Lower lobe of right lung (tissue), 2 donors: ENCODE data around the gene FADS3. TPM values are rescaled to one million over a fixed set of nuclear protein-coding genes. Genes with fewer than 3 reads are reported as not detected.

Experiments used
- ATAC-seq, 2 donors: fragments of 200-7000 bp; cut with Tn5 transposase; one replicate each; pipeline ENCODE4 v1.9.1; 2020 to 2022; ENCODE audit warnings: mild to moderate bottlenecking in 2 of 2, moderate library complexity in 2 of 2
- DNase-seq: peaks from one replicate; pipeline ENCODE4 v3.0.0-alpha.2; 2020
- H3K27ac ChIP-seq: fragments of 200-600 bp; one replicate; pipeline ENCODE4 v1.8.0; 2022
- H3K27me3 ChIP-seq: fragments of 200-600 bp; one replicate; pipeline ENCODE4 v1.8.0; 2022; ENCODE audit warnings: low read depth
- H3K36me3 ChIP-seq: fragments of 200-600 bp; one replicate; pipeline ENCODE4 v1.8.0; 2022; ENCODE audit warnings: mild to moderate bottlenecking
- H3K4me1 ChIP-seq: fragments of 200-600 bp; one replicate; pipeline ENCODE4 v1.8.0; 2022
- H3K4me3 ChIP-seq: fragments of 200-600 bp; one replicate; pipeline ENCODE4 v1.8.0; 2022; ENCODE audit warnings: mild to moderate bottlenecking
- H3K9me3 ChIP-seq: fragments of 200-600 bp; one replicate; pipeline ENCODE4 v1.8.0; 2022
- intact Hi-C: fragments of 100-400 bp; cut with DNase I; formaldehyde crosslinking; loops from one replicate; pipeline ENCODE4 v1.11.0; 2022
- total RNA-seq: library from RNA; stranded (reverse); fragmentation: NEBNext Ultra II Directional; extraction: Animal tissue kit (Norgen Biotek cat#: 25700); gene quantifications from one replicate; pipeline ENCODE4 v1.2.1, GENCODE V29; 2021
- TF ChIP-seq, protein P1 (sequence below): fragments of 200-600 bp; IDR thresholded peaks from one replicate; pipeline ENCODE4 v1.8.0; 2022; ENCODE audit warnings: antibody characterized with exemption, mild to moderate bottlenecking
- donor health status: DM: no; HTN: yes; CAD: no; lungs with severe emphysema.

Gene FADS3
- total RNA-seq, 1 donor from 2014 or later = 50.1 TPM

DNA sequence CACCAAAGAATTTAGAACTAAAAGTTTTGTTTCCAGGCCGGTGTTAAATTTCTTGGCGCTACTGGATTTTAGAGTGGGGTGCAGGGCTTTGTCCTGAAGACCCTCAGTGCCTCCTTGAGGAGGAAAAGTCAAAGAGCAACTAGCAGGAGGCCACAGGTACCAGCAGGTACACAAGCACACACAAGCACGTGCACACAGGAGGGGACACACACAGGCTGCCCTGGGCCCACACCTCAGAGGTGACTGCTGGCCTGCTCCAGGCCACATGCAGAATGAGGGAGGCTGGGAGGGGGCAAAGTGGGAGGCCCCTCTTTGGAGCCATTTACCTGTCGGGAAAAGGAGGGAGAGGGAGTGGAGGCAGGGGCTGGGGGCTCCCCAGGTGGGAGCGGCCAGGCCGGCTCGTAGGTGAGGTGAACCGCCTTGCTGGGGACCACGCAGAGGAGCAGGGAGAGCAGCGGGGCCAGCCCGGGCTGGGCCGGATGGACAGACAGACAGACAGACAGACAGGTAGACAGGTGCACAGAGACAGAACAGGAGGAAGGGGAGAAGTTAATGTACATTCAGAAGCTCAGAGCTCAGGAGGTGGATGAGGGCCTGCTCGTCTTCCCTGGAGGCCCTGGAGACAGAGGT is 13.8 kb upstream of the FADS3 start:
- TF ChIP-seq, protein P1, sequence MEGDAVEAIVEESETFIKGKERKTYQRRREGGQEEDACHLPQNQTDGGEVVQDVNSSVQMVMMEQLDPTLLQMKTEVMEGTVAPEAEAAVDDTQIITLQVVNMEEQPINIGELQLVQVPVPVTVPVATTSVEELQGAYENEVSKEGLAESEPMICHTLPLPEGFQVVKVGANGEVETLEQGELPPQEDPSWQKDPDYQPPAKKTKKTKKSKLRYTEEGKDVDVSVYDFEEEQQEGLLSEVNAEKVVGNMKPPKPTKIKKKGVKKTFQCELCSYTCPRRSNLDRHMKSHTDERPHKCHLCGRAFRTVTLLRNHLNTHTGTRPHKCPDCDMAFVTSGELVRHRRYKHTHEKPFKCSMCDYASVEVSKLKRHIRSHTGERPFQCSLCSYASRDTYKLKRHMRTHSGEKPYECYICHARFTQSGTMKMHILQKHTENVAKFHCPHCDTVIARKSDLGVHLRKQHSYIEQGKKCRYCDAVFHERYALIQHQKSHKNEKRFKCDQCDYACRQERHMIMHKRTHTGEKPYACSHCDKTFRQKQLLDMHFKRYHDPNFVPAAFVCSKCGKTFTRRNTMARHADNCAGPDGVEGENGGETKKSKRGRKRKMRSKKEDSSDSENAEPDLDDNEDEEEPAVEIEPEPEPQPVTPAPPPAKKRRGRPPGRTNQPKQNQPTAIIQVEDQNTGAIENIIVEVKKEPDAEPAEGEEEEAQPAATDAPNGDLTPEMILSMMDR = no peak
- DNase-seq (no peak), ATAC-seq (no peak)
- peaks cover 11% of the 10 kb centered on the region for H3K4me1 ChIP-seq
- no peak overlapping the region for H3K27ac ChIP-seq
- H3K36me3 ChIP-seq = peaks cover 29% of the 10 kb centered on the region
- H3K27me3 ChIP-seq = no peaks in the 10 kb centered on the region
- no peak overlapping the region for H3K4me3 ChIP-seq
- intact Hi-C loops = no loop called here
- no peaks in the 10 kb centered on the region for H3K9me3 ChIP-seq

DNA sequence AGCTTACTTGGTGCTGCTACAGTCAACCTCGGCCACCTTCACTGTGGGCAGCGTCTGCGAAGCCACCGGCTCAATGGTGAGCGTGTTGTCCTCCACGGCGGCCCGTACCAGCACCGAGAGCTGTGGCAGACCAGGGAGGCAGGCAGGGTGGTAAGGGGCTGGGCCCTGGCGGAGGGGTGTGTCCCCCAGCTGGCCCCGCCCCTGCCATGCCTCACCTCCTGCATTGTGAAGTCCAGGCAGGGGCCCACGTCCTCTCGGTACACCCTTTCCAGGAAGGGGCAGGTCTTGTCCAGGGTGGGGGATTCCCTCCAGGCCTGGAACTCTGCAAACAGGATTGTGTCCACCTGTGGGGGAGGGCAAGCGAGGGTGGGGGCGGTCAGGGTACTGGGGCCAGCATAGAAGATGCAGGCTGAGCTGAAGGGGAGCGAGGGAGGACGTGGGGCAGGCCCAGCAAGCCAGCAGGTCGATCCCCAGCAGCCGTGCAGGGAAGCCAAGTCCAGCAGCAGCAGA is 13.2 kb upstream of the FADS3 start:
- DNase-seq = peak; percentile 67
- intact Hi-C loops = no loop called here
- Histone ChIP-seq H3K27me3 (no peaks in the 10 kb centered on the region), H3K4me1 (peaks cover 11% of the 10 kb centered on the region), H3K36me3 (peaks cover 29% of the 10 kb centered on the region), H3K27ac (no peak overlapping the region), H3K9me3 (no peaks in the 10 kb centered on the region), H3K4me3 (no peak overlapping the region)
- TF ChIP-seq, protein P1 = no peak
- ATAC-seq = peak; percentile 73 to 77

DNA sequence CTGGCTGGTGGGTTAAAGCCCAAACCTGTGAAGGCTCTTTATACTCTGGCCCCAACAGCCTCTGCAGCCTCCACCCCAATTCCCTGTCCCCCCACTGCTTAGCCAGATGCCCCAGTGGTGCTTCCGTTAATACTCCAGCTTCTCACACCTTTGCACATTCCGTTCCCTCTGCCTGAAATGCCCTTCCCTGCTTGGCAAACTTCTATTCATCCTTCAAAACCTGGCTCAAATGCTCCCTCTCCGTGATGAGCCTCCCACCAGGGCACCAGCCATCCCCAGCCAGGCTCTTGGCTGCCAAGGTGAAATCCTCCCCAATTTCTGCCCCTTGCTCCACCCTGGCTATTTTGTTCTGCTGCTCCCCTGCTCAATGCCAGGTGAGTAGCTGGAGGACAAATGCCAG is 12.5 kb upstream of the FADS3 start:
- Histone ChIP-seq H3K9me3 (no peaks in the 10 kb centered on the region), H3K4me1 (peaks cover 11% of the 10 kb centered on the region), H3K27me3 (no peaks in the 10 kb centered on the region), H3K36me3 (peaks cover 29% of the 10 kb centered on the region), H3K27ac (no peak overlapping the region), H3K4me3 (no peak overlapping the region)
- TF ChIP-seq, protein P1 = no peak
- intact Hi-C loops = no loop called here
- no peak for ATAC-seq
- no peak for DNase-seq

DNA sequence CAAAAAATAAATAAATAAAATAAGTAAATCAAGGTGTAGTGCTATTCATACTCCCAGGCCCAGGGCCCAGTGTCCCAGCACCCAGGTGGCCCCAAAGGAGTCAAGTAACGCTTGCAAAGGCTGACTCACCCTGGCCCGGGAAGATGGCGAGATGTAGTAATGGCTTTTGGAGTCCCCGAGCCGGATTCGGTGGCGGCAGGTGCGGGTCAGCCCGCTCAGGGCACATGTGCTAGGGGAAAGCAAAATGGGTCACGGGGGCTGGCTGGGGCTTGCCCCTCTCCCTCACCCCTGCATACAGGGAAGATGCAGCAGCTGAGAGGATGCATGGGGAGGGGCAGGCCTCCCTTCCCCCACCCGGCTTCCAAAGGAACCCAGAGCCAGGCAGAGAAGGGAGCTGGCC is 11.0 kb upstream of the FADS3 start:
- H3K4me1 ChIP-seq = peaks cover 15% of the 10 kb centered on the region
- intact Hi-C loops = no loop called here
- H3K9me3 ChIP-seq = no peaks in the 10 kb centered on the region
- no peak overlapping the region for H3K4me3 ChIP-seq
- H3K27ac ChIP-seq = no peak overlapping the region
- H3K36me3 ChIP-seq = peaks cover 28% of the 10 kb centered on the region
- H3K27me3 ChIP-seq = no peaks in the 10 kb centered on the region
- ATAC-seq (no peak), DNase-seq (no peak)
- TF ChIP-seq, protein P1 = no peak

DNA sequence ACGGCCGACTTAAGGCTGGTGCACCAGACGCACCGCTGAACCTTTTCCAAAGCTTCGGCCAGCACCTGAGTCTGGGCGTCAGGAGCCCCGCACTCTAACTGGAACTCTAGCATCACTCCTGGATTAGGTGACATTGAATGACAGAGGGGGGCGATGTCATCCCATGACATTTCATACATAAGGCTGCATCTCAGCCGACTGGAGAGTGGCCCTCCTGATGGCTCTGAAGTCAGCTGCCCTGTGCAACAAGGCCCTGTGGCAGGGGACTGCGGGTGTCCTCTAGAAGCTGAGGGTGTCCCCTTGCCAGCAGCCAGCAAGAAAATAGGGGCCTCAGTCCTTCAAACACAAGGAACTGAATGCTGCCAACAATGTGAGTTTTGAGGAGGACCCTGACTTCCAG is 10.1 kb upstream of the FADS3 start:
- ATAC-seq = no peak
- TF ChIP-seq, protein P1 = no peak
- DNase-seq = no peak
- intact Hi-C loops = no loop called here
- H3K27me3 ChIP-seq = no peaks in the 10 kb centered on the region
- H3K4me1 ChIP-seq = peaks cover 15% of the 10 kb centered on the region
- no peak overlapping the region for H3K4me3 ChIP-seq
- H3K27ac ChIP-seq = no peak overlapping the region
- H3K36me3 ChIP-seq = peaks cover 19% of the 10 kb centered on the region
- H3K9me3 ChIP-seq = no peaks in the 10 kb centered on the region
